Caco-2 (cell line): ENCODE measurements around the gene CNMD. TPM values are rescaled to one million over a fixed set of nuclear protein-coding genes. Genes with fewer than 3 reads are reported as not detected.

Experiments used
- BruUV-seq: library from RNA; stranded (reverse); fragments of 400-500 nt; replicated peaks from 2 replicates; lab custom pipeline; 2021; lab: Mats Ljungman, UMichigan
- CTCF ChIA-PET: fragments of 300-600 bp; sonication (Branson Sonifier 250); formaldehyde crosslinking; loops from one replicate; lab custom pipeline; 2022; ENCODE audit warnings: antibody characterized with exemption; lab: Charles Lee
- POLR2A ChIA-PET: fragments of 300-600 bp; sonication (Branson Sonifier 250); formaldehyde crosslinking; loops from one replicate; lab custom pipeline; 2022; ENCODE audit warnings: antibody characterized with exemption; lab: Charles Lee
- DNase-seq, 2 experiments: peaks; one replicate each; pipeline versions ENCODE4 v3.0.0 to v3.0.0-alpha.2; 2020 to 2022
- H3K27me3 ChIP-seq: replicated peaks from 2 replicates; pipeline ENCODE4 v1.6.0; 2011; ENCODE audit warnings: low read length; ENCODE audit not compliant: control insufficient read depth, insufficient read depth
- H3K36me3 ChIP-seq: 2 replicates; pipeline ENCODE4 v1.5.1; 2011; ENCODE audit warnings: low read length; ENCODE audit not compliant: control insufficient read depth, insufficient read depth
- H3K4me1 ChIP-seq: fragments of 250-450 bp; sonication (Bioruptor Pico); 2 replicates; pipeline ENCODE4 v1.5.1; 2020; ENCODE audit warnings: mild to moderate bottlenecking
- H3K4me3 ChIP-seq: 2 replicates; pipeline ENCODE4 v1.5.1; 2011; ENCODE audit warnings: low read depth, mild to moderate bottlenecking, control low read depth, low read length
- H3K9me3 ChIP-seq: fragments of 250-450 bp; sonication (Bioruptor Pico); 2 replicates; pipeline ENCODE4 v1.5.1; 2020; ENCODE audit warnings: mild to moderate bottlenecking, moderate library complexity
- H3K27ac Mint-ChIP-seq: one replicate; pipeline ENCODE4 v1.8.0; 2022; ENCODE audit warnings: mixed read lengths; ENCODE audit not compliant: unreplicated experiment
- H3K27me3 Mint-ChIP-seq: one replicate; pipeline ENCODE4 v1.8.0; 2022; ENCODE audit warnings: mixed read lengths; ENCODE audit not compliant: insufficient read depth, unreplicated experiment
- H3K36me3 Mint-ChIP-seq: one replicate; pipeline ENCODE4 v1.8.0; 2022; ENCODE audit warnings: mild to moderate bottlenecking, mixed read lengths; ENCODE audit not compliant: insufficient read depth, unreplicated experiment
- H3K4me1 Mint-ChIP-seq: one replicate; pipeline ENCODE4 v1.8.0; 2022; ENCODE audit warnings: low read depth, mixed read lengths; ENCODE audit not compliant: unreplicated experiment
- H3K4me3 Mint-ChIP-seq: one replicate; pipeline ENCODE4 v1.8.0; 2022; ENCODE audit warnings: mild to moderate bottlenecking, moderate library complexity, mixed read lengths; ENCODE audit not compliant: unreplicated experiment
- H3K9me3 Mint-ChIP-seq: one replicate; pipeline ENCODE4 v1.8.0; 2022; ENCODE audit warnings: mixed read lengths; ENCODE audit not compliant: unreplicated experiment
- intact Hi-C: fragments of 100-400 bp; cut with micrococcal nuclease; formaldehyde crosslinking; loops from one replicate; pipeline ENCODE4 v1.10.0; 2022; ENCODE audit not compliant: unreplicated experiment
- total RNA-seq: library from RNA; stranded (reverse); gene quantifications from 2 replicates; pipeline ENCODE4 v1.2.3, GENCODE V29; 2022
- TF ChIP-seq, protein P1 (sequence below), 2 experiments: fragments of 200-600 bp in 1 of 2; IDR thresholded peaks; 1 replicate in 1 of 2; 2 replicates in 1 of 2; pipeline versions ENCODE4 v1.5.1 to v1.8.0; 2011 to 2022; ENCODE audit warnings: antibody characterized with exemption in 1 of 2, control low read depth in 1 of 2, inconsistent platforms in 1 of 2, low read depth in 1 of 2, low read length in 1 of 2, mild to moderate bottlenecking in 1 of 2, moderate library complexity in 1 of 2; ENCODE audit not compliant: insufficient read depth in 1 of 2, severe bottlenecking in 1 of 2, unreplicated experiment in 1 of 2

The CNMD gene
- total RNA-seq, 1 experiment from 2014 or later: not detected

GRCh38 chr13:52701728-52702465 lies 37.7 kb downstream of the CNMD start:
- TF ChIP-seq, protein P1, sequence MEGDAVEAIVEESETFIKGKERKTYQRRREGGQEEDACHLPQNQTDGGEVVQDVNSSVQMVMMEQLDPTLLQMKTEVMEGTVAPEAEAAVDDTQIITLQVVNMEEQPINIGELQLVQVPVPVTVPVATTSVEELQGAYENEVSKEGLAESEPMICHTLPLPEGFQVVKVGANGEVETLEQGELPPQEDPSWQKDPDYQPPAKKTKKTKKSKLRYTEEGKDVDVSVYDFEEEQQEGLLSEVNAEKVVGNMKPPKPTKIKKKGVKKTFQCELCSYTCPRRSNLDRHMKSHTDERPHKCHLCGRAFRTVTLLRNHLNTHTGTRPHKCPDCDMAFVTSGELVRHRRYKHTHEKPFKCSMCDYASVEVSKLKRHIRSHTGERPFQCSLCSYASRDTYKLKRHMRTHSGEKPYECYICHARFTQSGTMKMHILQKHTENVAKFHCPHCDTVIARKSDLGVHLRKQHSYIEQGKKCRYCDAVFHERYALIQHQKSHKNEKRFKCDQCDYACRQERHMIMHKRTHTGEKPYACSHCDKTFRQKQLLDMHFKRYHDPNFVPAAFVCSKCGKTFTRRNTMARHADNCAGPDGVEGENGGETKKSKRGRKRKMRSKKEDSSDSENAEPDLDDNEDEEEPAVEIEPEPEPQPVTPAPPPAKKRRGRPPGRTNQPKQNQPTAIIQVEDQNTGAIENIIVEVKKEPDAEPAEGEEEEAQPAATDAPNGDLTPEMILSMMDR (IDR thresholded peaks at IDR 0.05; ENCODE audit: insufficient read depth in 1 of 2, low read depth in 1 of 2, low read length in 1 of 2, severe bottlenecking in 1 of 2, unreplicated experiment in 1 of 2): no peak
- no peak overlapping the region for H3K4me3 Mint-ChIP-seq
- no peak for DNase-seq
- no peaks in the 10 kb centered on the region for H3K4me1 Mint-ChIP-seq
- Histone ChIP-seq H3K4me1 (no peaks in the 10 kb centered on the region), H3K36me3 (no peaks in the 10 kb centered on the region), H3K27me3 (no peaks in the 10 kb centered on the region), H3K4me3 (no peak overlapping the region), H3K9me3 (no peaks in the 10 kb centered on the region)
- H3K27ac Mint-ChIP-seq: no peak overlapping the region
- H3K36me3 Mint-ChIP-seq: peaks cover 17% of the 10 kb centered on the region
- no peaks in the 10 kb centered on the region for H3K9me3 Mint-ChIP-seq
- ChIA-PET CTCF (no interaction called here), POLR2A (no interaction called here)
- no TSS peak for BruUV-seq
- no peaks in the 10 kb centered on the region for H3K27me3 Mint-ChIP-seq
- intact Hi-C loops: no loop called here

DNA sequence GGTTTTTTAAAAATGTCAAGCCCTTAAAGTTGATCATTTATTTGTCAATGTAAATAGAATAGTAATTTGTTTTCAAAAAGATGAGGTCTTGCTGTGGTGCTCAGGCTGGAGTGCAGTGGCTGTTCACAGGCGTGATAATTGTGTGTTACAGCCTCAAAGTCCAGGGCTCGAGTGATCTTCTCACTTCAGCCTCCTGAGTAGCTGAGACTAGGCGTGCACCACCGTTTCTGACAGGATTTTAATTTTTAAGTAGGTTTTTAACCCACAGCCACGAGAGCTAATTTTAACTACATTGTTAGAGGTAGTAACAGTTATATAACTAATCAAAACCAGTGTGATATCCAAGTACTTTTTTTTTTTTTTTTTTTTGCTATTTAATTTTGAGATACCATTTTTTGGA lies 43.1 kb downstream of the CNMD start:
- H3K27ac Mint-ChIP-seq: no peak overlapping the region
- peaks cover 10% of the 10 kb centered on the region for H3K36me3 Mint-ChIP-seq
- H3K9me3 Mint-ChIP-seq: no peaks in the 10 kb centered on the region
- TF ChIP-seq, protein P1 (IDR thresholded peaks at IDR 0.05; ENCODE audit: insufficient read depth in 1 of 2, low read depth in 1 of 2, low read length in 1 of 2, severe bottlenecking in 1 of 2, unreplicated experiment in 1 of 2): no peak
- H3K27me3 Mint-ChIP-seq: no peaks in the 10 kb centered on the region
- H3K4me3 Mint-ChIP-seq: no peak overlapping the region
- H3K36me3 ChIP-seq: no peaks in the 10 kb centered on the region
- intact Hi-C loops: no loop called here
- ChIA-PET CTCF (no interaction called here), POLR2A (no interaction called here)
- no peaks in the 10 kb centered on the region for H3K27me3 ChIP-seq
- BruUV-seq: no TSS peak
- H3K4me1 Mint-ChIP-seq: no peaks in the 10 kb centered on the region
- DNase-seq: no peak
- no peaks in the 10 kb centered on the region for H3K4me1 ChIP-seq
- no peak overlapping the region for H3K4me3 ChIP-seq
- H3K9me3 ChIP-seq: no peaks in the 10 kb centered on the region

DNA sequence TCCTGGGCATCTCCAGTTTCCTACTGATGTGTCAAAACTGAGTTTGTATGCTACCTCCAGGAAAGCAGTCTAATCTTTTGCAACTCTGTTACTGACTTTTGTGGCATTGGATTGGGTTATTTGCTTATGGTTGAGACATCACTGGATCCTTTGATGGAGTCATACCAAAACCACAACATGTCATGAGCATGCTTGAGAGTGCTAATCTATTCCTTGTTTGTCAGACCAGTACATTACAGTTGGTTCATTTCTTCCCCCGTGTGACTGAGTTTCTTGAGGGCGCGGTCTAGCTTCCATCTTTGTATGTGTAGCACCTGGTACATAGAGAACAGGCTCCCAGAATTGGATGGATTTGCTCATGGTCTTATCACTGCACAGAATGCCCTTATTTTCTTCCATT lies 43.8 kb downstream of the CNMD start:
- intact Hi-C loops: no loop called here
- H3K4me1 Mint-ChIP-seq: no peaks in the 10 kb centered on the region
- TF ChIP-seq, protein P1 (IDR thresholded peaks at IDR 0.05; ENCODE audit: insufficient read depth in 1 of 2, low read depth in 1 of 2, low read length in 1 of 2, severe bottlenecking in 1 of 2, unreplicated experiment in 1 of 2): no peak
- DNase-seq: no peak
- Histone ChIP-seq H3K4me3 (no peak overlapping the region), H3K4me1 (no peaks in the 10 kb centered on the region), H3K27me3 (no peaks in the 10 kb centered on the region), H3K9me3 (no peaks in the 10 kb centered on the region), H3K36me3 (no peaks in the 10 kb centered on the region)
- no TSS peak for BruUV-seq
- ChIA-PET POLR2A (no interaction called here), CTCF (no interaction called here)
- H3K27ac Mint-ChIP-seq: no peak overlapping the region
- peaks cover 10% of the 10 kb centered on the region for H3K36me3 Mint-ChIP-seq
- H3K9me3 Mint-ChIP-seq: no peaks in the 10 kb centered on the region
- H3K27me3 Mint-ChIP-seq: no peaks in the 10 kb centered on the region
- no peak overlapping the region for H3K4me3 Mint-ChIP-seq
